DLD1 (cell line): ENCODE data around the gene TOR1A.
"Not testable (repeated sequence)": the region's sequence is repeated elsewhere in the genome, so short reads cannot be mapped to it uniquely, and the experiment has no call there.

Source experiments
- in situ Hi-C: cut with HindIII; loops from 2 replicates; pipeline ENCODE4 v1.10.0; 2017; ENCODE audit warnings: low sequenced_read_pairs

Gene TOR1A

DNA sequence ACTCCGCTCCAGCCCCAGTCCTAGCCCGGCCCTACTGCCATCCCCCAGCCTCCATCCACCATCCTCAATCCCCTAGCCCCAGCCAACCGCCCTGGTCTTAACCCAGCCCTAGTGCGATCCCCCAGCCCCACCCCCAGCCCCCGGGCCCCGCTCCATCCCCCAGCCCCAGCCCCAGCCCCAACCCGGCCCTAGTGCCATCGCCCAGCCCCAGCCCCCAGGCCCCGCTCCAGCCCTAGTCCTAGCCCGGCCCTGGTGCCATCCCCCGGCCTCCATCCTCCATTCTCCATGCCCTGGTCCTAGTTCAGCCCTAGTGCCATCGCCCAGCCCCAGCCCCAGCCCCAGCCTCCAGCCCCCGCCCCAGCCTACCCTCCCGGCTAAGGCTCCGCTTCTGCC is 398 bp downstream of the TOR1A start:
- in situ Hi-C loops, result no loop called here

DNA sequence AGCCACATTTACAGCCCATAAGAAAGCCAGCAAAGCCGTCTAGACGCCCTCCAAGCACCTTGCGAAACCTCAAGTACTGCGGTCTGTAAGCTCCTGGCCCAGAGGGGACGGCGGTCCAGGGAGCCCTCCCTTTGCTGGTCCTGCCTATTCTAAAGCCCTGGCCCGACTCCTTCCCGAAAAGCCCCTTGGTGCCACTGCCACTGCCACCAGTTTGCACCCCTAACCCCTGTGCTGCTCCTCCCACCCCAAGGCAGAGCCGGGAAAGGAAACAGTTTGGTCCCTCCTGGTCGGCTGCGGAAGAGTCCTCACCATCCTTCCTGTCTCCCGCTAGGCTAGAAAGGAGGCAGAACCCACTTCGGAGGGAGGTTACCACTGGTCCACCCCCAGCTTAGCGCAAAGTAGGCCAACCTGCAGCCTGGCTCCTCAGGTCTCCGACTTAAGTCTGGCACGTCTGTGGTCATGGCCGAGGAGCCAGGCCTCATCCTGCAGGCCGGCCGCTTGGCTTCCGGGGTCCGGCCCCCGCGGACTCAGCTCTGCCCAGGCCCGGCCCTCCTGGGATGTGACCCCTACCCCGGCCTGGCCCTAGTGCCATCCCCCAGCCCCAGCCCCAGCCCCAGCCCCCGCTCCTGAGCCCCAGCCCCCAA is 916 bp downstream of the TOR1A start:
- in situ Hi-C loops, result no loop called here

DNA sequence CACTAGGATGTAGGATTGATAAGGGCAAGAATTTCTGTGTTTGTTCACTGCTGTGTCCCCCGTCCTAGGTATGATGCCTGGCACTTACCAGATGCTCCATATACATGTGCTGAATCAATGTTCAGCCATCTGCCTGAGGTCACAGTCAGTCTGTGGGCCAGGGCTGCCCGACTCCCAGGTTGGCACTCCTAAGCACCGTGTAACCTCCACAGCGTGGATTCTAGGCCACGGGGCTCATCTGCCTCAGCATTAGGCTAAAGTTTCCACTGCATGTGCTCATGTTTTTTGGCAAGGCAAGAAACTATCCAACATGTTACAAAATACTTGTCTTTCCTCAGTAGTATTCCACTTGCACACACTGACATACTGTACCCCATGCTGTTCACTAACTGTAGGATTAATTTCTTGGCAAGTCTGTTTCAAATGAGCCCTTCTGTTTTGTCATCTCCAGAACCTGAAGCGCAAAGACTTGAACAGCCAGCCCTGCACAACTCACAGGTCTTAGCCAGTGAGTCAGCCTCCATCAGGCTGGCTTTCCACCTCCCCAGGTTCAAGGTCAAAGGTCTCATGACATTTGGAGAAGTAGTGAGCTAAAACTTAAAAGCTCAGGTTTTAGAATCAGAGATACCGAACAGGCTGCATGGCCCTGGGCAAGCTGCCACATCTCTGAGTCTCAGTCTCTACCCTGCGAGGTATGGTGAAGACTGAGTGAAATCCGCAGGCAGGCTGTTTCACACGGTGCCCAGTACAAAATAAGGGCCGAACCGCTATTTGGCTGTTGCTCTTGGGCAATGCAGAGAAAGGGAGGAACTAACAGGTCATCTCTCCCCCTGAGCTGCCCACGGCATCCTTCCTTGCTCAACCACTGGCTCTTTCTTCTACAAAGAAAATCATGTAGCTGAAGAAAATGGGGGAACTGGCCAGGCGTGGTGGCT is 7.2 kb downstream of the TOR1A start:
- in situ Hi-C loops, result no loop called here

DNA sequence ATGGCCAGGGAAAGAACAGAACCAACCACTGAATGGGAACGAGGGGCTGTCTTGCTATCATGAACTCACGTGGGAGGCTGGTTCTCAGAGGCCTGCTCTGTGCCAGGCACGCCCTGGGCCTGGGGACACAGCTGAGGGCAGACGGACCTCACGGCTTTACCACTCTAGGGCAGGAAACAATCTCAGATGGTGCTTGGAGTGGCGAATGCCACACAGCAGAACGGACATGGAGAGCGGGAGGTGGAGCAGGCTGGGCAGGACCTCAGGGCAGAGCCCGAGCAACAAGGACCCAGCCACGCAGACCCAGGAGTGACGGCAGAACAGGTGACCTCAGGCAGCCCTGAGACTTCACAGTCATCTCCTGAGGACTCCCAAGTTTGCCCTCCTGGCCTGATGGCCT is 8.7 kb downstream of the TOR1A start:
- in situ Hi-C loops, result no loop called here

DNA sequence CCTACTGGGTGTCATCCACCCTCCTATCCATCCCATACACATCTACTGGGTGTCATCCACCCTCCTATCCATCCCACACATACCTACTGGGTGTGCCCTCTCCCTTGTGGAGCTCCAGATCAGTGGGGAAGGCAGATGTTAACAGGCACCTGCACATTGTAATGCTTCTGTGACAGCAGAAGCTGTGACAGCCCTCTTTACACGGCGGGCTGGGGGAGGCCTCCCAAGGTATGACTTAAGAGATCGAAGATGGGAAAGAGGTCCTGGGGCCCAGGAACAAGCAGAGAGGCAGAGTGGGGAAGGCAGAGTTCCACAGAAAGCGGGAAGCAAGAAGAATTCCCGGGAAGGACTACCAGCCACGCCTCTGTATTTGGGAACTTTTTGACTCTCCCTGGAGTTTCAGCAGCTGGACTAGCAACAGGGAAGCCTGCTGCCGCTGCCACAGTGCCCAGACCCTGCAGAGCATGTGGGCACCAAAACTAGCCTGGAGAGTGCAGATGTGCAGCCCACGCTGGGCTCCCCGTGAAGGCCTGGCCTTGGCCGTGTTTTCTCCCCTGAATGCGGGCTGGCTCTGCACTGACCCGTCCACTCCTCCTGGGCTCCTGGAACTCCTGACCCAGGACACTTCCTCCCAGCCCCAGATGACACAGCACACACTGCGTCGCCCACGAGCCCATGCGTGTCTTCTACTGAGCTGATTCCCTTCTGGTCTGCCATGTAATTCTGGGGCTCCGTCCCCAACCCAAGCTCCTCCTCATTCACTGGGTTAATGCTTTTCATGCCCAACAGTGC is 9.3 kb downstream of the TOR1A start:
- in situ Hi-C loops, result no loop called here

DNA sequence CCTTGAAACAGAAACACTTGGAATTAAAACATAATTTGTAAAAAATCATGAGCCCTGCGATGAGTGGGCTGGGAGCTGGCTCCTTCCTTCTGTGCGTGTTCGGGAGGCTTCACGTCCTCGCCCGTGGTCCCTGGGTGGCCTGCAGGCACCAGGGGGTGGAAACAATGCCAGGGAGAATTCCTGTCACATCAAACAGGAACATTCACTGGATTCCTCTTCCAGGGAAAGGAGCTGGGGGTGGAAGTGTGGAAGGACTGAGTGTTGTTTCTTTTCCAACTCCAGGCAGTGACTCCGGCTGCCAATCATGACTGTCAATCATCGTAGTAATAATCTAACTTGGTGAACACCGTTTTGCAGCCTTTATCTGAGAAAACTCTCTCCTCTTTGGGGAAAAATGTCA is 10.3 kb downstream of the TOR1A start:
- in situ Hi-C loops, result no loop called here

DNA sequence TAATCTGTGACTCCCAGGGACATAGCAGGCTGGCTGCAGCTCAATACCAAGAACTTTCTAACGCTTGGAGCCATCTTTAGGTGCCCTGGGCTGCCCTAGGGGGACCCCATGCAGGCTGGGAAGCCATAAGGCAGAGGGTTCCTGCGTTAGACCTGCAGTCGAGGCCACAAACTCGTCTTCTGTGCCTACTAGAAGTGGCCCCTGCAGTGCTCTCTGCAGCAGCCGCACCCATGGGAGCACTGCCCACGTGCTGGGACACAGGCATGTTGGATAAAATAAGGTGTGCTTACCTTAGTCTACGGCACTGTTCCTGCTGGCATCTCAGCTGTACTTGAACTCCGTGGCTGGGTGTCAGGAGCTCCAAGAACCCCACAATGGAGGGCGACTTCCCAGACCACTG is 11.6 kb downstream of the TOR1A start:
- in situ Hi-C loops, result no loop called here

DNA sequence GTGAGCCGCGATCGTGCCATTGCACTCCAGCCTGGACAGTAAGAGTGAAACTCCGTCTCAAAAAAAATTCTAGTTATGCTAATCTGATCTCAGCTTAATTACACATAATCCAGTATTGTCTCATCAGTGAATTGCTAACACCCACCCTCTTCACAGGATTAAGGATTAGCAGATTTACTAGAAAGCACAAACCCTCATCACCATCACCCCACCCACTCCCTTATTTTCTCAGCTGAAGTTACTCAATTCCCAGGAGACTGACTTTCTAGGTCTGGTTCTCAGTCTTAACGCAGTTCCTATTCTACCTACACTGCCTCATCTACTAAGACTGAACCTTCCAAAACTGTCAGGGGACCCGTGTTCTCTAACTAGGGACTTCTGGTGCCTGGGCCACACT is 12.0 kb downstream of the TOR1A start:
- in situ Hi-C loops, result no loop called here

DNA sequence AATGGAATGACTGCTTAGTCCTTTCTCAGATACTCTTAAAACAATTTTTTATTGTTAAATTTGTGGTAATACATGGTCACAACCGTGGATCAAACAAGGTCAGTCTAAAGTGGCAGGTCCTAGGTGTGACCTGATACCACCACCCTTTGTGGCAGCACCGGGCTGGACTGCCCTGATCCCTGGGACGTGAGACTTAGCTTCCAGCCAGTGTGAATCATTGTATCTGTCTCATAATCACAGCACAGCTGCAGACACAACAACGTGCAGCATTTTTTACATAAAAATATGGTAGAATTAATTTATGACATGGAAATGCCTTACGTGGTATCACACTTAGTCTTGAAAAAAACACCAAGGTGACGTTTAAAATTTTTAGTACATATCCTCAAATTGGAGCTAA is 13.1 kb downstream of the TOR1A start:
- in situ Hi-C loops, result no loop called here

DNA sequence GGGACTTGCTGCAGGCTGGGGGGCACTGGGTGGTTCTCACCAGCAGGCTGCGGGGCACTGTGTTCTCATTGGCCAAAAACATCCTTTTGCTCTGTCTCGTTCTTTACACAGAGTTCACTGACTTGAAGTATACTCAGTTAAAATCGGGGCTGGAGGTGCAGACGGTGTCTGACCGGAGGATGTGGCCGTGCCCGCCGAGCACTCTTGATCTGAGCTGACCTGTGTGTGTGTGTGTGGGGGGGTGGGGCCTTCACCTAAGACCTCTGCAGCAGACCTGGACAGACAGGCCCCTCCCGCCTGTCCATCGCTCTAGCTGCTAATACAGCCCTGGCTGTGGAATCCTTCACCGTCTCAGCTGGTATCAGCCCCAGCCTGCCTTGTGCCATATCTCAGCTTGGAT is 13.8 kb downstream of the TOR1A start:
- in situ Hi-C loops, result no loop called here

DNA sequence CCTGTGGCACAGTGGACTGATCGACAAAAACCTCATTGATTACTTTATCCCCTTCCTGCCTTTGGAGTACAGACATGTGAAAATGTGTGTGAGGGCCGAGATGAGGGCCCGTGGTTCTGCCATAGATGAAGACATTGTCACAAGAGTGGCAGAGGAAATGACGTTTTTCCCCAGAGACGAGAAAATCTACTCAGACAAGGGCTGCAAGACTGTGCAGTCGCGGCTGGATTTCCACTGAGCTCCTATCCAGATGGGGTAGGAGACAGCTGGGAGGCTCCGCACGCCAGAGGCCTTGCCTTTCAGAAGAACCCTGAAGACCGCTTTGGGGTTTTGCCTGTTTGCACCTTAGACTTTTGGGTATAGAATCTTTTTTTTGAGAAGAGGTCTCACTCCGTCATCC is 14.6 kb downstream of the TOR1A start:
- in situ Hi-C loops, result no loop called here

DNA sequence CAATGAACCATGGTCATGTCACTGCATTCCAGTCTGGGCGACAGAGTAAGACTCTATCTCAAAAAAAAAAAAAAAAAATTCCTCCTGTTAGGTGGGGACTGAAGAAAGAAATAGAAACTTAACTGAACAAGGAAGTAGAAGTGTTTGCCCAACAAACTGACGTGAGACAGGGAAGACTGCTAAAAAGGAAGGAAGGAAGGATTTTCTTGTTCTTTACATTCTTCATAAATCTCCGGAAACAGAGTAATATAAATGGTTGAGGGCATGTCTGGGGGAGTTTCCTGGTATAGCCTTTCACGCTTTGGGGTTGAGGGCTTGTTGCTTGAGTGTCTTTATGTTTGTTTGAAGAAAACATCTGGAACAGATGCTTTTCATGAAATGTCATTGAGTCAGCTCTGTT is 17.9 kb downstream of the TOR1A start:
- in situ Hi-C loops, result no loop called here

DNA sequence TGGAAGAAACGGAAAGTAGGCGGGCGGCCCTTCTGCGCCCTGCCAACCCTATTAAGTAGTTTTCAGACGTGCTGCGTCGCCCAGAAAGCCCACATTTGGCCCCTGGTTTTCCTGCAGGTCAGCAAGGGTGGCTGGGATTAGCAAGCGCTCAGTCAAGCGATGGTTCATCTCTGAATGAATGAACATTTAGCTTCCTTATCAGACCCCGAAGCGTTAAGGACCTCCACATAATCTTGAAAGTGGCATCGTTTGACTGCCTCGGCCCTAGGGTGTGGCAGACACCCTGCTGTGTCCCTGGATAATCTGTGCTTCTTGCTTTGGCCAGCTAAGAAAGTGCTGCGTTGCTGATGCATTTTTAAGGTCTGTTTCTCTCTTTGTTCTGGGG is 20.3 kb downstream of the TOR1A start:
- in situ Hi-C loops, result no loop called here

DNA sequence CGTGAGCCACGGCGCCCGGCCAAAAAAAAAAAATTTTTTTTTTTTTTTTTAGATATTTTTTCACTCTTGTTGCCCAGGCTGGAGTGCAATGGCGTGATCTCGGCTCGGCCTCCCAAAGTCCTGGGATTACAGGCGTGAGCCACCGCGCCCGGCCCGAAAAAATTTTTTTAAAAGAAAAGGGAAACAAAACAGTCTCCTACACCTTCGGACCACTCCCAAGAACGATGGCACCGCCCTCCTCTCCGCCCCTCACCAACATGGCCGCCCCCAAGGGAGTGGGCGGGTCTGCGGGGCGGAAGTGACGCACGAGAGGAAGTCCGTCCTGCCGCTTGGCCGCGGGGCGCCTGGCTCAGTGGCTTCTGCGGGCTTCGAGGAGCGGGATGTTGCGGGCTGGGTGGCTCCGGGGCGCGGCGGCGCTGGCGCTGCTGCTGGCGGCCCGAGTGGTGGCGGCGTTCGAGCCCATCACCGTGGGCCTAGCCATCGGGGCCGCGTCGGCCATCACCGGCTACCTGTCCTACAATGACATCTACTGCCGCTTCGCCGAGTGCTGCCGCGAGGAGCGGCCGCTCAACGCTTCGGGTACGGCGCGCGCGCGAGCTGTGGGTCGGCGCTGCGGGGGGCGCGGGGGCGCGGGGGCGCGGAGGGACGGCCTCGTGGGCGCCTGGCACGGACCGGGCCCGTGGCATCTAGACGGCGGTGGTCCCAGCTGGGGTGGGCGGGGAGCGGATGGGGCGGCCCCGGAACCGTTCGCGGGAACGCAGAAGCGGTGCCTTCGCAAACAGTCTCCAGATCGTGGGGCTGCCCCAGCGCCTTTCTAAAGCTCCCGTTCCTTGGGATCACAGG is 20.9 kb downstream of the TOR1A start, which contains the start of gene TOR1B:
TOR1B (plus strand) TSS at position 352 of the 843 bp plus-strand sequence; CDS start at position 381, 29 bp downstream.
- in situ Hi-C loops, result no loop called here

DNA sequence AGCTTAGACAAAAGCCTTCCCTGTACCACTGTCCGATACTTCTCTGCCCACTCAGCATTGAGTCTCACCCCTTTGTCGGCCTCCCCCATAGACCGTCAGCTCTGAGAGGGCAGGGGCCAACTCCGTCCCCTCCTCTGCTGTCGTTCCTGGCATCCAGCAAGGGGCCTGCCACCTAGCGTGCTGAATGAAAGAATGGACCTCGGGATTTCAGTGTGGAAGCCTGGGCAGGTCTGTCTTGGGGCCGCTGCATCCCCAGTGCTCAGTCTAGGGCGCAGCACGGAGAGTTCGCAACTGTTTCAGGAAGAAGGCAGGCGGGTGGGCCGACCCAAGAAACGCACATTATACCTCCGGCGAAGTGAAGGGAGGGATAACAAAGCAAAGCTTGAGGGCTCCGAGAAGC is 22.4 kb downstream of the TOR1A start:
- in situ Hi-C loops, result no loop called here

DNA sequence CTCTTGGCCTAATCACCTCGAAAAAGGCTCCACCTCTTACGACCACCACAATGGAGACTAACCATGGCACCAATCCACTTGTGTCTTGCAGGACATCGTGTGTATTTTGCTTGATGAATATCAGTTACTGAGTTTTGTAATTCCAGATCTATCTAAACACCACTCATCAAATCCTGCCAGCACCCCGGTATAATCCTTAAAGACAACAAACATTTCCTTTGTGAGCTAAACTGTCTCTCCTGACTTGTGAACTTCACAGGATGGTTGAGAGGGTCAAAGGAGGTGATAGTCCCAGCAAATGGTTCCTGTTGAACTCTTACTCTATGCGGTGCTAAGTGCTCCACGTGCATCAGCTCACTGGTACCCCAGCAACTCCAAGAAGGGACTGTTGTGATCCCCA is 25.0 kb downstream of the TOR1A start:
- in situ Hi-C loops, result no loop called here

DNA sequence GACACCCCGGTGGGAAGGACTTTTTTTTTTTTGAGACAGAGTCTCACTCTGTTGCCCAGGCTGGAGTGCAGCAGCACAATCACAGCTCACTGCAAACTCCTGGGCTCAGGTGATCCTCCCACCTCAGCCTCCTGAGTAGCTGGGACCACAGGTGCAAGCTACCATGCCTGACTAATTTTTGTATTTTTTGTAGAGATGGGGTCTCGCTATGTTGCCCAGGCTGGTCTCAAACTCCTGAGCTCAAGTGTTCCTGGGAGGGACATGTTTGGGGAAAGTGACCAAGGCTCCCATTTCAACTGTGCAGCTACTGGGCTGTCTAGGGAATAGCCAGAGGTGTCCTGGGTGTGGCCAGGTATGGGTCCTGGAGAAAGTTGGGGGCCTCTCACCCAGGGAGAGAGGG is 27.9 kb downstream of the TOR1A start:
- in situ Hi-C loops, result not testable (repeated sequence)

DNA sequence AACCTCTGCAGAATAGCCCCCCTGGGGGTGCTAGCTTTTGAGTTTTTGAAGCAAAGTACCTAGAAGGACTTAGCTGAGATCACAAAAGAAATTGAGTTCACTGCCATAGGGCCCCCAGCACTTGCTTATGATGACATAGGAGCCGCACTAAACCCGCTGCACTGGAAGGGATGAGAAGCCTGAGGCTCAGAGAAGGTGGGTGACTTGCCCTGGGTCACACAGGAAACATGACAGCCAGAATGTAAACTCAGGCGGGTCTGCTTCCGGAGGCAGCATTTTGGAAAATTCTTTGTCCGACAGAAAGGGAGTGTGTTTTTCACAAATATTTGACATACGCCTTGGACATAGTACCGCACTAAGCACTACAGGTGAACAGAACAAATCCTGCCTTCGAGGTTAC is 29.4 kb downstream of the TOR1A start:
- in situ Hi-C loops, result no loop called here

DNA sequence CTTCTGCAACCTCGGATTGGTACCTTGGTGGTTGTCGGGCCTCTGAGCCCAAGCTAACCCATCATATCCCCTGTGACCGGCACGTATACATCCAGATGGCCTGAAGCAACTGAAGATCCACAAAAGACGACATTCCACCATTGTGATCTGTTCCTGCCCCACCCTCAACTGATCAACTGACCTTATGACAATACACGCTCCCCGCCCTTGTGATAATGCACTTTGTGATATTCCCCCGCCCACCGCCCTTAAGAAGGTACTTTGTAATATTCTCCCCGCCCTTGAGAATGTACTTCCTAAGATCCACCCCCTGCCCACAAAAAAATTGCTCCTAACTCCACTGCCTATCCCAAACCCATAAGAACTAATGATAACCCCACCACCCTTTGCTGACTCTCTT is 37.5 kb downstream of the TOR1A start:
- in situ Hi-C loops, result no loop called here

DNA sequence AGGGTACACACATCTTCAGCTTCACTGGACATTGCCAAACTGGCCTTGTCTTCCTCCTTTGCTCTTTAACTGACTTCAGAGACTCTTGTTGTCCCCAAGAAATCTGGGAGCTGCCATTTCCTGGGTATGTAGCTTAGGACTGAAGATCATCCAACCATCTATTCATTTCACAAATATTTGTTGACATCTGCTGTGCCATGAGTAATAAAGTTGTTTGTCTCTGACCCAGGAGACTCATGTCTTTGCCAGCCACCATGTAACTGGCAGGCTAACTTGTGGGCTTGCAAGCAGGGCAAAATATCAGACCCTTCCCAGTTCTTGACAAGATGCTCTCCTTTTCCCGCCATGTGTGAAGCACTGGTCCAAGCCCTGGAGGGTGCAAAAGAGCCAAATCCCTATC is 38.1 kb downstream of the TOR1A start:
- in situ Hi-C loops, result no loop called here

DNA sequence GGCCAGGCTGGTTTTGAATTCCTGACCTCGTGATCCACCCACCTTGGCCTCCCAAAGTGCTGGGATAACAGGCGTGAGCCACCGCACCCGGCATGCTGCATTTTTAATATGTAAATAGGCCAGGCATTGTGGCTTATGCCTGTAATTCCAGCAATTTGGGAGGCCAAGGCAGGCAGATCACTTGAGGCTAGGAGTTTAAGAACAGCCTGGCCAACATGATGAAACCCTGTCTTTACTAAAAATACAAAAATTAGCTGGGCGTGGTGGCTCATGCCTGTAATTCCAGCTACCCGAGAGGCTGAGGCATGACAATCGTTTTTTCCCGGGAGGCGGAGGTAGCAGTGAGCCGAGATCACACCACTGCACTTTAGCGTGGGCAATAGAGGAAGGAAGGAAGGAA is 39.0 kb downstream of the TOR1A start:
- in situ Hi-C loops, result not testable (repeated sequence)
